K562 (cell line): ENCODE measurements around the gene TBRG1. TPM values are rescaled to one million over a fixed set of nuclear protein-coding genes. Genes with fewer than 3 reads are reported as not detected.
A peak's percentile ranks its signal among the peaks of the same experiment; 100 is the strongest.

Experiments
- HDAC6 ChIP-seq: IDR thresholded peaks from 2 replicates; pipeline ENCODE4 v1.6.1; 2012; ENCODE audit warnings: low read depth, mild to moderate bottlenecking, control low read depth, inconsistent platforms, low read length, moderate library complexity
- NCOA2 ChIP-seq, 2 experiments: fragments of 450-650 bp; IDR thresholded peaks; 2 replicates each; pipeline ENCODE4 v1.6.1; 2018; ENCODE audit warnings: mild to moderate bottlenecking in 2 of 2, moderate library complexity in 1 of 2; ENCODE audit not compliant: partially characterized antibody in 2 of 2
- TFAP4 ChIP-seq: sonication (generic); formaldehyde crosslinking; IDR thresholded peaks from 2 replicates; pipeline ENCODE4 v1.8.0; 2022; ENCODE audit warnings: missing genetic modification reagents, mild to moderate bottlenecking, moderate library complexity, borderline replicate concordance
- ZNF140 ChIP-seq: fragments of 250-450 bp; sonication (Bioruptor Pico); IDR thresholded peaks from 2 replicates; pipeline ENCODE4 v1.8.0; 2021; ENCODE audit warnings: moderate library complexity, mild to moderate bottlenecking, inconsistent platforms
- ZNF512 ChIP-seq: IDR thresholded peaks from 2 replicates; pipeline ENCODE4 v1.6.1; 2016; ENCODE audit warnings: missing genetic modification characterization, missing compliant biosample characterization
- polyA plus RNA-seq, 8 experiments: library from polyadenylated mRNA; depleted of rRNA in 4 of 8; stranded (reverse) in 5 of 8; unstranded in 3 of 8; fragments of >200 nt; fragmentation: Nextera tagmentation in 2 of 8; fragmentation: Illumina TruSeq in 1 of 8; extraction: Ambion mirVana in 2 of 8; extraction: Trizol in 1 of 8; gene quantifications; 2 replicates each; pipeline versions ENCODE4 v1.2.1 to v1.2.3, GENCODE V29; 2011 to 2014; ENCODE audit warnings: inconsistent platforms in 1 of 8, missing spikeins in 1 of 8
- total RNA-seq, 7 experiments: library from RNA; depleted of rRNA in 6 of 7; stranded (reverse); fragments of >200 nt in 6 of 7; fragmentation: Illumina TruSeq in 2 of 7; extraction: Trizol in 2 of 7; gene quantifications; 2 replicates each; pipeline versions ENCODE4 v1.2.1 to v1.2.3, GENCODE V29; 2011 to 2021; ENCODE audit warnings: low replicate concordance in 1 of 7
- TF ChIP-seq, protein P1 (sequence below): fragments of 250-450 bp; sonication (Bioruptor Pico); IDR thresholded peaks from 2 replicates; pipeline ENCODE4 v1.8.0; 2021; ENCODE audit warnings: moderate library complexity, mild to moderate bottlenecking, inconsistent platforms
- TF ChIP-seq, protein P2 (sequence below): sonication (generic); formaldehyde crosslinking; IDR thresholded peaks from 2 replicates; pipeline ENCODE4 v1.8.1; 2023; ENCODE audit warnings: mild to moderate bottlenecking, missing genetic modification reagents, moderate library complexity
- TF ChIP-seq, protein P3 (sequence below): fragments of 450-650 bp; IDR thresholded peaks from 2 replicates; pipeline ENCODE4 v1.6.1; 2016; ENCODE audit warnings: mild to moderate bottlenecking, moderate library complexity

TBRG1 gene
- total and polyA plus RNA-seq, 9 of the 15 experiments (the other 6 are each of a cell fraction or from before 2014, with no cell fraction given): 8.7 to 30.0 (median 20.2) TPM

DNA sequence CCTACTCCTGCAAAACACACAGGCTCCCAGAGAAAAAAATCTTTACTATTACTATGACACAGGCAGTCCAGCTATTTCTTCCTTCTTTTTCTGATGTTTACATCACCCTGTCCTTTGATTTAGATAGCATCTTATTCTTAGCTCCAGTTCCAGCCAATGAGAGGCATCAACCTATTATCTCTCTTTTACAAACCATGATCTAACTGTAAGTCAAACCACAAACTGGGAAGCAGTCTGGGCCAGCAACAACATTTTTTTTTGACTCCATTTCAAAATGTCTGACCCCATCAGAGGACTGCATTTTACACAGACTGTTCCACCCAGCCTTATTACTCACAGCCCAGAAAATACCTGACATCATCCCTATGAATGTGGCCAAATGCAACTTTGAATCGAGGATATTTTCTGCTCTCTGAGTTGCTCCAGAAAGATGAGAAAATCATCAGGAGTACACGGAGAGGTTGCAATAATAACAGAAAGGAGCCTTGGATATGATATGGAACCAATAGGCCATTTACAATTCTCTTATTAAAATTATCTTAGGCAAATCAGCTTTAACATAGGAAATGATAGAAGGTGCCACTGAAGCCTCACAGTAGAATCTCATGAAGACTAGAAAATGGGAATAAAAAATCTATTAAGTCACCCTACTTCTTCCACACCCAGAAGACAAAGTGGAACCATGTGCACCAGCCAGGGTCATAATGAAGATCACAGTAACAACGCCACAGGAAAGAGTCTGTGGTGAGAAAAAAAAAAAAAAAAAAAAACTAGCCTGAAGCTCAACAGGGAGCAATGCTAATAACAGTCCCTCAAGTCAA lies 21.2 kb downstream of the TBRG1 start (continued):
- TF ChIP-seq, protein P1, sequence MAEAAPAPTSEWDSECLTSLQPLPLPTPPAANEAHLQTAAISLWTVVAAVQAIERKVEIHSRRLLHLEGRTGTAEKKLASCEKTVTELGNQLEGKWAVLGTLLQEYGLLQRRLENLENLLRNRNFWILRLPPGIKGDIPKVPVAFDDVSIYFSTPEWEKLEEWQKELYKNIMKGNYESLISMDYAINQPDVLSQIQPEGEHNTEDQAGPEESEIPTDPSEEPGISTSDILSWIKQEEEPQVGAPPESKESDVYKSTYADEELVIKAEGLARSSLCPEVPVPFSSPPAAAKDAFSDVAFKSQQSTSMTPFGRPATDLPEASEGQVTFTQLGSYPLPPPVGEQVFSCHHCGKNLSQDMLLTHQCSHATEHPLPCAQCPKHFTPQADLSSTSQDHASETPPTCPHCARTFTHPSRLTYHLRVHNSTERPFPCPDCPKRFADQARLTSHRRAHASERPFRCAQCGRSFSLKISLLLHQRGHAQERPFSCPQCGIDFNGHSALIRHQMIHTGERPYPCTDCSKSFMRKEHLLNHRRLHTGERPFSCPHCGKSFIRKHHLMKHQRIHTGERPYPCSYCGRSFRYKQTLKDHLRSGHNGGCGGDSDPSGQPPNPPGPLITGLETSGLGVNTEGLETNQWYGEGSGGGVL (CRISPR knock-in tag): no peak
- TF ChIP-seq ZNF512 (tag) (0 out of 2 replicates have a peak, but pooled peaks have one; percentile 15), NCOA2 (IDR thresholded peaks at IDR 0.05; ENCODE audit: partially characterized antibody in 2 of 2) (no peak), ZNF140 (CRISPR knock-in tag) (no peak), TFAP4 (no peak), HDAC6 (no peak)
- TF ChIP-seq, protein P2, sequence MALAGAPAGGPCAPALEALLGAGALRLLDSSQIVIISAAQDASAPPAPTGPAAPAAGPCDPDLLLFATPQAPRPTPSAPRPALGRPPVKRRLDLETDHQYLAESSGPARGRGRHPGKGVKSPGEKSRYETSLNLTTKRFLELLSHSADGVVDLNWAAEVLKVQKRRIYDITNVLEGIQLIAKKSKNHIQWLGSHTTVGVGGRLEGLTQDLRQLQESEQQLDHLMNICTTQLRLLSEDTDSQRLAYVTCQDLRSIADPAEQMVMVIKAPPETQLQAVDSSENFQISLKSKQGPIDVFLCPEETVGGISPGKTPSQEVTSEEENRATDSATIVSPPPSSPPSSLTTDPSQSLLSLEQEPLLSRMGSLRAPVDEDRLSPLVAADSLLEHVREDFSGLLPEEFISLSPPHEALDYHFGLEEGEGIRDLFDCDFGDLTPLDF (CRISPR knock-in tag): no peak
- TF ChIP-seq, protein P3, sequence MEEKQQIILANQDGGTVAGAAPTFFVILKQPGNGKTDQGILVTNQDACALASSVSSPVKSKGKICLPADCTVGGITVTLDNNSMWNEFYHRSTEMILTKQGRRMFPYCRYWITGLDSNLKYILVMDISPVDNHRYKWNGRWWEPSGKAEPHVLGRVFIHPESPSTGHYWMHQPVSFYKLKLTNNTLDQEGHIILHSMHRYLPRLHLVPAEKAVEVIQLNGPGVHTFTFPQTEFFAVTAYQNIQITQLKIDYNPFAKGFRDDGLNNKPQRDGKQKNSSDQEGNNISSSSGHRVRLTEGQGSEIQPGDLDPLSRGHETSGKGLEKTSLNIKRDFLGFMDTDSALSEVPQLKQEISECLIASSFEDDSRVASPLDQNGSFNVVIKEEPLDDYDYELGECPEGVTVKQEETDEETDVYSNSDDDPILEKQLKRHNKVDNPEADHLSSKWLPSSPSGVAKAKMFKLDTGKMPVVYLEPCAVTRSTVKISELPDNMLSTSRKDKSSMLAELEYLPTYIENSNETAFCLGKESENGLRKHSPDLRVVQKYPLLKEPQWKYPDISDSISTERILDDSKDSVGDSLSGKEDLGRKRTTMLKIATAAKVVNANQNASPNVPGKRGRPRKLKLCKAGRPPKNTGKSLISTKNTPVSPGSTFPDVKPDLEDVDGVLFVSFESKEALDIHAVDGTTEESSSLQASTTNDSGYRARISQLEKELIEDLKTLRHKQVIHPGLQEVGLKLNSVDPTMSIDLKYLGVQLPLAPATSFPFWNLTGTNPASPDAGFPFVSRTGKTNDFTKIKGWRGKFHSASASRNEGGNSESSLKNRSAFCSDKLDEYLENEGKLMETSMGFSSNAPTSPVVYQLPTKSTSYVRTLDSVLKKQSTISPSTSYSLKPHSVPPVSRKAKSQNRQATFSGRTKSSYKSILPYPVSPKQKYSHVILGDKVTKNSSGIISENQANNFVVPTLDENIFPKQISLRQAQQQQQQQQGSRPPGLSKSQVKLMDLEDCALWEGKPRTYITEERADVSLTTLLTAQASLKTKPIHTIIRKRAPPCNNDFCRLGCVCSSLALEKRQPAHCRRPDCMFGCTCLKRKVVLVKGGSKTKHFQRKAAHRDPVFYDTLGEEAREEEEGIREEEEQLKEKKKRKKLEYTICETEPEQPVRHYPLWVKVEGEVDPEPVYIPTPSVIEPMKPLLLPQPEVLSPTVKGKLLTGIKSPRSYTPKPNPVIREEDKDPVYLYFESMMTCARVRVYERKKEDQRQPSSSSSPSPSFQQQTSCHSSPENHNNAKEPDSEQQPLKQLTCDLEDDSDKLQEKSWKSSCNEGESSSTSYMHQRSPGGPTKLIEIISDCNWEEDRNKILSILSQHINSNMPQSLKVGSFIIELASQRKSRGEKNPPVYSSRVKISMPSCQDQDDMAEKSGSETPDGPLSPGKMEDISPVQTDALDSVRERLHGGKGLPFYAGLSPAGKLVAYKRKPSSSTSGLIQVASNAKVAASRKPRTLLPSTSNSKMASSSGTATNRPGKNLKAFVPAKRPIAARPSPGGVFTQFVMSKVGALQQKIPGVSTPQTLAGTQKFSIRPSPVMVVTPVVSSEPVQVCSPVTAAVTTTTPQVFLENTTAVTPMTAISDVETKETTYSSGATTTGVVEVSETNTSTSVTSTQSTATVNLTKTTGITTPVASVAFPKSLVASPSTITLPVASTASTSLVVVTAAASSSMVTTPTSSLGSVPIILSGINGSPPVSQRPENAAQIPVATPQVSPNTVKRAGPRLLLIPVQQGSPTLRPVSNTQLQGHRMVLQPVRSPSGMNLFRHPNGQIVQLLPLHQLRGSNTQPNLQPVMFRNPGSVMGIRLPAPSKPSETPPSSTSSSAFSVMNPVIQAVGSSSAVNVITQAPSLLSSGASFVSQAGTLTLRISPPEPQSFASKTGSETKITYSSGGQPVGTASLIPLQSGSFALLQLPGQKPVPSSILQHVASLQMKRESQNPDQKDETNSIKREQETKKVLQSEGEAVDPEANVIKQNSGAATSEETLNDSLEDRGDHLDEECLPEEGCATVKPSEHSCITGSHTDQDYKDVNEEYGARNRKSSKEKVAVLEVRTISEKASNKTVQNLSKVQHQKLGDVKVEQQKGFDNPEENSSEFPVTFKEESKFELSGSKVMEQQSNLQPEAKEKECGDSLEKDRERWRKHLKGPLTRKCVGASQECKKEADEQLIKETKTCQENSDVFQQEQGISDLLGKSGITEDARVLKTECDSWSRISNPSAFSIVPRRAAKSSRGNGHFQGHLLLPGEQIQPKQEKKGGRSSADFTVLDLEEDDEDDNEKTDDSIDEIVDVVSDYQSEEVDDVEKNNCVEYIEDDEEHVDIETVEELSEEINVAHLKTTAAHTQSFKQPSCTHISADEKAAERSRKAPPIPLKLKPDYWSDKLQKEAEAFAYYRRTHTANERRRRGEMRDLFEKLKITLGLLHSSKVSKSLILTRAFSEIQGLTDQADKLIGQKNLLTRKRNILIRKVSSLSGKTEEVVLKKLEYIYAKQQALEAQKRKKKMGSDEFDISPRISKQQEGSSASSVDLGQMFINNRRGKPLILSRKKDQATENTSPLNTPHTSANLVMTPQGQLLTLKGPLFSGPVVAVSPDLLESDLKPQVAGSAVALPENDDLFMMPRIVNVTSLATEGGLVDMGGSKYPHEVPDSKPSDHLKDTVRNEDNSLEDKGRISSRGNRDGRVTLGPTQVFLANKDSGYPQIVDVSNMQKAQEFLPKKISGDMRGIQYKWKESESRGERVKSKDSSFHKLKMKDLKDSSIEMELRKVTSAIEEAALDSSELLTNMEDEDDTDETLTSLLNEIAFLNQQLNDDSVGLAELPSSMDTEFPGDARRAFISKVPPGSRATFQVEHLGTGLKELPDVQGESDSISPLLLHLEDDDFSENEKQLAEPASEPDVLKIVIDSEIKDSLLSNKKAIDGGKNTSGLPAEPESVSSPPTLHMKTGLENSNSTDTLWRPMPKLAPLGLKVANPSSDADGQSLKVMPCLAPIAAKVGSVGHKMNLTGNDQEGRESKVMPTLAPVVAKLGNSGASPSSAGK: no peak
